K562 (cell line): ENCODE results near the gene ZNF362. TPM values are rescaled to one million over a fixed set of nuclear protein-coding genes. Genes with fewer than 3 reads are reported as not detected.

Source experiments
- ATAC-seq: fragments of 200-7000 bp; cut with Tn5 transposase; 3 replicates; pipeline ENCODE4 v1.9.1; 2020; ENCODE audit warnings: moderate library complexity
- BruUV-seq: library from RNA; stranded (reverse); fragments of 400-500 nt; replicated peaks from 2 replicates; lab custom pipeline; 2021; lab: Mats Ljungman, UMichigan
- CTCF ChIA-PET: fragments of 300-600 bp; formaldehyde crosslinking; extraction: SDS; loops from one replicate; lab custom pipeline; 2021; ENCODE audit warnings: low intra/inter-chr PET ratio; lab: Yijun Ruan, JAX
- POLR2A ChIA-PET: fragments of 300-600, 350-650 bp; sonication (Branson Sonifier 250); formaldehyde crosslinking; extraction: SDS; loops from one replicate; lab custom pipeline; 2021; ENCODE audit warnings: antibody characterized with exemption, inconsistent platforms; lab: Yijun Ruan, JAX
- DNase-seq, 4 experiments: peaks; one replicate each; pipeline versions ENCODE4 v3.0.0 to v3.0.0-alpha.2; 2011 to 2018; ENCODE audit warnings: low spot score in 3 of 4, mixed read lengths in 3 of 4; ENCODE audit errors: extremely low read depth in 1 of 4
- FAIRE-seq: peaks from 2 replicates; lab custom pipeline; 2011; peaks lifted over from hg19 to GRCh38; lab: Jason Lieb, UNC
- H2AFZ ChIP-seq: 2 replicates; pipeline ENCODE4 v1.6.0; 2011; ENCODE audit warnings: low read depth, low read length, control low read depth, inconsistent platforms
- H3K27ac ChIP-seq: fragments of 200-600 bp; 3 replicates; pipeline ENCODE4 v1.8.0; 2011; ENCODE audit warnings: low read depth, mild to moderate bottlenecking, control low read depth, inconsistent platforms, low read length, moderate library complexity, mixed read lengths; ENCODE audit errors: extremely low read depth
- H3K27me3 ChIP-seq, 2 experiments: fragments of 300-600 bp in 1 of 2; 2 replicates in 1 of 2; 3 replicates in 1 of 2; pipeline versions ENCODE4 v1.6.0 to v1.8.0; 2011; ENCODE audit warnings: inconsistent platforms in 2 of 2, low read length in 2 of 2, mild to moderate bottlenecking in 1 of 2, mixed read lengths in 1 of 2, moderate library complexity in 1 of 2; ENCODE audit not compliant: control insufficient read depth in 2 of 2, insufficient read depth in 2 of 2
- H3K36me3 ChIP-seq: fragments of 300-600 bp; 3 replicates; pipeline ENCODE4 v1.8.0; 2011; ENCODE audit warnings: mild to moderate bottlenecking, low read length, inconsistent platforms; ENCODE audit not compliant: control insufficient read depth, insufficient read depth
- H3K4me1 ChIP-seq, 2 experiments: fragments of 200-600 bp in 1 of 2; replicated peaks in 1 of 2; 2 replicates in 1 of 2; 3 replicates in 1 of 2; pipeline versions ENCODE4 v1.5.1 to v1.8.0; 2011; ENCODE audit warnings: inconsistent platforms in 2 of 2, low read length in 2 of 2, mild to moderate bottlenecking in 1 of 2, mixed read lengths in 1 of 2, moderate library complexity in 1 of 2; ENCODE audit not compliant: control insufficient read depth in 2 of 2, insufficient read depth in 2 of 2
- H3K4me2 ChIP-seq: 2 replicates; pipeline ENCODE4 v1.6.1; 2011; ENCODE audit warnings: low read length, control low read depth, inconsistent platforms, mixed read lengths; ENCODE audit not compliant: insufficient read depth
- H3K4me3 ChIP-seq: fragments of 200-600 bp; sonication (generic), shearing (Covaris generic); 2 replicates; pipeline ENCODE4 v1.5.1; 2016; ENCODE audit warnings: control low read depth, inconsistent platforms
- H3K79me2 ChIP-seq: fragments of 200-600 bp; 3 replicates; pipeline ENCODE4 v1.8.0; 2011; ENCODE audit warnings: low read length, inconsistent platforms; ENCODE audit not compliant: control insufficient read depth, insufficient read depth
- H3K9ac ChIP-seq, 2 experiments: 2 replicates each; pipeline versions ENCODE4 v1.6.0 to v1.6.1; 2011; ENCODE audit warnings: low read depth in 2 of 2, low read length in 2 of 2, control low read depth in 1 of 2, inconsistent platforms in 1 of 2, mild to moderate bottlenecking in 1 of 2, mixed read lengths in 1 of 2; ENCODE audit not compliant: insufficient read depth in 1 of 2
- H3K9me1 ChIP-seq: one replicate; pipeline ENCODE4 v1.6.0; 2011; ENCODE audit warnings: inconsistent platforms, mild to moderate bottlenecking, low read length, moderate library complexity; ENCODE audit not compliant: control insufficient read depth, insufficient read depth
- H3K9me3 ChIP-seq: replicated peaks from 2 replicates; pipeline ENCODE4 v1.5.1; 2011; ENCODE audit warnings: low read depth, low read length, inconsistent platforms; ENCODE audit not compliant: control insufficient read depth, insufficient read depth
- H4K20me1 ChIP-seq: replicated peaks from 2 replicates; pipeline ENCODE4 v1.6.1; 2011; ENCODE audit warnings: low read length, inconsistent platforms, mixed read lengths; ENCODE audit not compliant: control insufficient read depth, insufficient read depth
- AFF4 ChIP-seq: sonication (generic); formaldehyde crosslinking; IDR thresholded peaks from 2 replicates; pipeline ENCODE4 v1.8.0; 2023; ENCODE audit warnings: mild to moderate bottlenecking, missing genetic modification reagents
- ARHGAP35 ChIP-seq: fragments of 450-650 bp; IDR thresholded peaks from 2 replicates; pipeline ENCODE4 v1.6.1; 2018; ENCODE audit not compliant: partially characterized antibody
- CAMTA2 ChIP-seq: fragments of 250-450 bp; sonication (Bioruptor Pico); conservative IDR thresholded peaks from 2 replicates; pipeline ENCODE4 v1.5.1; 2022
- CUX1 ChIP-seq: fragments of 200-800 bp; sonication (Bioruptor generic); IDR thresholded peaks from 2 replicates; pipeline ENCODE4 v1.6.1; 2016; ENCODE audit warnings: missing genetic modification characterization, missing compliant biosample characterization
- ELF2 ChIP-seq: fragments of 250-450 bp; sonication (Bioruptor Pico); IDR thresholded peaks from 2 replicates; pipeline ENCODE4 v1.5.0; 2021; ENCODE audit warnings: mild to moderate bottlenecking
- ESRRB ChIP-seq: fragments of 250-450 bp; sonication (Bioruptor Pico); IDR thresholded peaks from 2 replicates; pipeline ENCODE4 v1.5.0; 2020; ENCODE audit warnings: mild to moderate bottlenecking, moderate library complexity, borderline replicate concordance
- ETV1 ChIP-seq: fragments of 450-650 bp; conservative IDR thresholded peaks from 2 replicates; pipeline ENCODE4 v1.6.1; 2016; ENCODE audit warnings: missing genetic modification characterization, control low read depth, low read depth, missing compliant biosample characterization
- FOXA3 ChIP-seq, 2 experiments: fragments of 450-650 bp in 1 of 2; sonication (generic) in 1 of 2; formaldehyde crosslinking; IDR thresholded peaks in 1 of 2; conservative IDR thresholded peaks in 1 of 2; 2 replicates each; pipeline versions ENCODE4 v1.4.0 to v1.8.0; 2020 to 2022; ENCODE audit warnings: mild to moderate bottlenecking in 2 of 2, missing genetic modification reagents in 1 of 2
- FOXJ3 ChIP-seq: sonication (generic); formaldehyde crosslinking; IDR thresholded peaks from 2 replicates; pipeline ENCODE4 v1.4.0; 2020; ENCODE audit warnings: mild to moderate bottlenecking, missing genetic modification reagents
- GATAD2B ChIP-seq: fragments of 450-650 bp; IDR thresholded peaks from 2 replicates; pipeline ENCODE4 v1.6.1; 2017; ENCODE audit warnings: mild to moderate bottlenecking, borderline replicate concordance
- HDGF ChIP-seq: fragments of 450-650 bp; IDR thresholded peaks from 2 replicates; pipeline ENCODE4 v1.6.1; 2016
- MECOM ChIP-seq: fragments of 250-450 bp; sonication (Bioruptor Pico); IDR thresholded peaks from 2 replicates; pipeline ENCODE4 v1.8.0; 2022; ENCODE audit warnings: inconsistent platforms
- ZNF280A ChIP-seq: fragments of 450-650 bp; IDR thresholded peaks from 2 replicates; pipeline ENCODE4 v1.6.1; 2018; ENCODE audit warnings: mild to moderate bottlenecking, low read depth; ENCODE audit not compliant: partially characterized antibody
- WGBS: fragments of 100-300 bp; shearing (Covaris generic); methylation state at CpG from one replicate; pipeline ENCODE4 v1.1.6; 2016; ENCODE audit warnings: low coverage, mixed read lengths; ENCODE audit not compliant: insufficient coverage; ENCODE audit errors: missing lambda C conversion rate; 5-methylcytosine and 5-hydroxymethylcytosine counted together
- in situ Hi-C: fragments of 300-500 bp; cut with MboI; formaldehyde crosslinking; loops from 4 replicates; pipeline ENCODE4 v1.15.0; 2018; ENCODE audit warnings: inconsistent platforms, mixed read lengths
- intact Hi-C: fragments of 100-400 bp; cut with micrococcal nuclease; formaldehyde crosslinking; loops from 2 replicates; pipeline ENCODE4 v1.14.2; 2022
- polyA plus RNA-seq, 8 experiments: library from polyadenylated mRNA; depleted of rRNA in 4 of 8; stranded (reverse) in 5 of 8; unstranded in 3 of 8; fragments of >200 nt; fragmentation: Nextera tagmentation in 2 of 8; fragmentation: Illumina TruSeq in 1 of 8; extraction: Ambion mirVana in 2 of 8; extraction: Trizol in 1 of 8; gene quantifications; 2 replicates each; pipeline versions ENCODE4 v1.2.1 to v1.2.3, GENCODE V29; 2011 to 2014; ENCODE audit warnings: inconsistent platforms in 1 of 8, missing spikeins in 1 of 8
- total RNA-seq, 7 experiments: library from RNA; depleted of rRNA in 6 of 7; stranded (reverse); fragments of >200 nt in 6 of 7; fragmentation: Illumina TruSeq in 2 of 7; extraction: Trizol in 2 of 7; gene quantifications; 2 replicates each; pipeline versions ENCODE4 v1.2.1 to v1.2.3, GENCODE V29; 2011 to 2021; ENCODE audit warnings: low replicate concordance in 1 of 7

Gene ZNF362
- total and polyA plus RNA-seq, 9 of the 15 experiments (the other 6 are each of a cell fraction or from before 2014, with no cell fraction given), result 0.01 to 1.1 (median 0.35) TPM; not detected in 1

GRCh38 chr1:33316601-33317000 is 60.3 kb downstream of the ZNF362 start:
- H3K4me2 ChIP-seq, result no peak overlapping the region
- H4K20me1 ChIP-seq, result peaks cover 17% of the 10 kb centered on the region
- ATAC-seq, result no peak
- ChIA-PET POLR2A (interaction anchor here (0.6 kb wide), 1 partner anchor 740 kb away, joined by 3 read pairs; no protein-coding TSS in a partner anchor), CTCF (no interaction called here)
- peaks cover 45 to 84% of the 10 kb centered on the region in 2 experiments for H3K27me3 ChIP-seq
- no peaks in the 10 kb centered on the region for H3K36me3 ChIP-seq
- WGBS, result 0% methylated on average over 2 of the region's 2 CpGs
- H3K4me3 ChIP-seq, result no peak overlapping the region
- no peaks in the 10 kb centered on the region for H3K79me2 ChIP-seq
- no peaks in the 10 kb centered on the region for H3K9me3 ChIP-seq
- no peaks in the 10 kb centered on the region for H3K4me1 ChIP-seq
- in situ Hi-C loops (no loop called here), intact Hi-C loops (no loop called here)
- no peak for DNase-seq
- H3K9ac ChIP-seq, result no peak overlapping the region
- H3K9me1 ChIP-seq, result no peaks in the 10 kb centered on the region
- H2AFZ ChIP-seq, result no peak overlapping the region
- no TSS peak for BruUV-seq
- H3K27ac ChIP-seq, result no peak overlapping the region
- FAIRE-seq, result no peak
- TF ChIP-seq AFF4 (CRISPR knock-in tag), result no peak
- no peak for TF ChIP-seq GATAD2B
- no peak for TF ChIP-seq MECOM (CRISPR knock-in tag)
- TF ChIP-seq ZNF280A, result no peak
- TF ChIP-seq ESRRB, result no peak
- TF ChIP-seq ETV1 (tag), result no peak
- TF ChIP-seq FOXA3 (CRISPR knock-in tag; conservative IDR thresholded peaks at IDR 0.05 in 1 of 2, IDR thresholded peaks at IDR 0.05 in 1 of 2), result no peak
- TF ChIP-seq FOXJ3 (CRISPR knock-in tag), result no peak
- TF ChIP-seq CAMTA2 (CRISPR knock-in tag), result no peak
- TF ChIP-seq ELF2 (CRISPR knock-in tag), result no peak
- TF ChIP-seq HDGF, result no peak
- no peak for TF ChIP-seq CUX1
- no peak for TF ChIP-seq ARHGAP35
